NOMO-1 treated with dmso at 0.1 percent for 144 hours (cell line): ENCODE data around the gene NDST1.
"Not testable (repeated sequence)": the region's sequence is repeated elsewhere in the genome, so short reads cannot be mapped to it uniquely, and the experiment has no call there.

ENCODE experiments used
- DNase-seq: peaks from one replicate; lab custom pipeline; 2025; ENCODE audit not compliant: unreplicated experiment; lab: John Stamatoyannopoulos, UW

NDST1 gene

GRCh38 chr5:150505816-150506215, 2.1 kb upstream of the NDST1 start:
- no peak for DNase-seq

- DNase-seq, result no peak
These were observed 1.1 kb upstream of the NDST1 start for GRCh38 chr5:150506571-150507473.

- DNase-seq, result no peak
These were observed 328 bp downstream of the NDST1 start for GRCh38 chr5:150508277-150508640.

- no peak for DNase-seq
These were observed 897 bp downstream of the NDST1 start for GRCh38 chr5:150508828-150509227.

GRCh38 chr5:150509992-150510391, 2.1 kb downstream of the NDST1 start:
- no peak for DNase-seq

- no peak for DNase-seq
These were observed 2.7 kb downstream of the NDST1 start for GRCh38 chr5:150510460-150511263.

- no peak for DNase-seq
These were observed 3.8 kb downstream of the NDST1 start for GRCh38 chr5:150511578-150512367.

- no peak for DNase-seq
These were observed 4.4 kb downstream of the NDST1 start for GRCh38 chr5:150512368-150512747.

GRCh38 chr5:150513375-150514309, 5.7 kb downstream of the NDST1 start:
- no peak for DNase-seq

GRCh38 chr5:150514708-150515211, 6.8 kb downstream of the NDST1 start:
- no peak for DNase-seq

- DNase-seq, result no peak
These were observed 7.5 kb downstream of the NDST1 start for GRCh38 chr5:150515446-150515845.

- DNase-seq, result no peak
These were observed 8.1 kb downstream of the NDST1 start for GRCh38 chr5:150516011-150516410.

GRCh38 chr5:150517272-150518152, 9.6 kb downstream of the NDST1 start:
- DNase-seq, result no peak

GRCh38 chr5:150518712-150519559, 11.0 kb downstream of the NDST1 start:
- not testable (repeated sequence) for DNase-seq

- no peak for DNase-seq
These were observed 11.6 kb downstream of the NDST1 start for GRCh38 chr5:150519560-150519945.

GRCh38 chr5:150519978-150520377, 12.0 kb downstream of the NDST1 start:
- no peak for DNase-seq

- no peak for DNase-seq
These were observed 13.0 kb downstream of the NDST1 start for GRCh38 chr5:150520747-150521521.

GRCh38 chr5:150521522-150521817, 13.5 kb downstream of the NDST1 start:
- DNase-seq, result no peak
